HG03575 (cell line): ENCODE results near the gene CCDC27.
"Not testable (repeated sequence)": the region's sequence is repeated elsewhere in the genome, so short reads cannot be mapped to it uniquely, and the experiment has no call there.

ENCODE experiments used
- ATAC-seq: cut with Tn5 transposase; IDR thresholded peaks from one replicate; pipeline ENCODE4 v1.9.1; 2021; ENCODE audit not compliant: unreplicated experiment, insufficient number of reproducible peaks, low FRiP score; ENCODE audit errors: extremely low read depth

CCDC27 gene

GRCh38 chr1:3785456-3786157, 33.4 kb downstream of the CCDC27 start:
- ATAC-seq: no peak

DNA sequence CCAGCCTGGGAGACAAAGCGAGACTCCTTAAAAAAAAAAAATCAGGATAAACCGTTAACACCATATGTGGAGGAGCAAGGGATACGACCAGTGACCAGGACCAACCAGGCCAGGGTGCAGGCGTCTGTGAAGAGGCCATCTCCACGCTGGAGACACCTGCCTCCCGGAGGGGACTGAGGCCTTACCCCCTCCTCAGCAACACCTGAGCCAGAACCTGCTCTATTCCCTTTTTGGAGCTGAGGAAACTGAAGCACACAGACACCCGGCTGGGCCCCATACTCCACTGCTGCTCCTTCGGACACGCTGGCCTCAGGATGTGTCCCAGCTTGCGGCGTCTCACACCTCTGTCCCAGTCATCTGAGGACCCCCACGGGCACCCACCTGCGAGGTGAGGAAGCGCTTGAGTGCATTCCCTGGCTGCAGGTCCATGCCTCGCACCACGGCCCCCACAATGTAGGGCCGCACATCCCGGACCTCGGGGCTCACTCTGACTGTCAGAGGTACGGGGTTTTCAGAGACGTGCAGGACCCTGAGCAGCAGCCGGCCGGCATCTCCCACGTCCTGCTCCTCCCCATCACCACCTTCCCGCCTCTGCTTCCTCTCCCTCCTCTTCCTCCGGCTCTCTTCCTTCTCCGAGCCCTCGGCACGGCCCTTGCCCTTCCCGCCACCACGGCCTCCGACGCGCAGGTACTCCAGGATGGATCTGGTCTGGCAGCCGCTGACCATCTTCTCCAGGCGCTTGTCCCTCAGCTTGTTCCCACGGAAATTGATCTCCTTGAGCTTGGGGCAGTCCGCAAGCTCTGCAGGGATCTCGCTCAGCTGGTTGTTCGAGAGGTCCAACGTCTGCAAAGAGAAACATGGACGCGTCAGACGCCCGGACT, 34.5 kb downstream of the CCDC27 start:
- ATAC-seq: no peak

- no peak for ATAC-seq
These were observed 35.1 kb downstream of the CCDC27 start for GRCh38 chr1:3787349-3787715.

- ATAC-seq: no peak
These were observed 35.7 kb downstream of the CCDC27 start for GRCh38 chr1:3787745-3788605.

DNA sequence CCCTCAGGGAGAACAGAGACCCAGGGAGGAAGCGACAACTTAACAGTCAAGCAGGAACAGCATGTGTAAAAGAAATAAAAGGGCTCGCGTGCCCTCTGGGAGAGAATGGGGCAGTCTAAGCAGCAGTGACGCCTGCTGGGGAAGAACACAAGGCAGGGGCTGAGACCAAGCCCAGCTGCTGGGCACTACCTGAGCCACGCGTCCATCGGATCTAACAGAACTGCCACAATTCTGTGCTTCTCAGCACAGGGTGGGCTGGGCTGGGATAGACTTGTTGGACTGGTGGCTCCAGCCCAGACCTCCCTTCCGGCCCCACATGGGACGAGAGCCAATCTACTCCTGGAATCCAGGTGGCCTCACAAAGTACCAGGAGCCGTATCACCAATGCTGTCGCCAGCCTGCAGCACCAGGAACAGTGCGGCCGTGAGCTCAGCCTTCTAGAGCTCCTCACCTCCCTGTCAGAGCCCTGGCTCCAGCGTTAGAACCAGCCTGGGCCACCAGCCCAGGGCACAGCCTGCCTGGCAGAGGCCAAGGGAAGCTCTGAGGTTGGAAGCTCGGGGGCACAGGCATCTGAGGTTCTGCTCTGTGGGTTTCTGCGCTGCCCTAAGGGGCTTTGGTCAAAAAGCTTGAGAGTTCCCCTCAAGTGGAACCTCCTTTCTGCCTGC, 36.6 kb downstream of the CCDC27 start:
- no peak for ATAC-seq

DNA sequence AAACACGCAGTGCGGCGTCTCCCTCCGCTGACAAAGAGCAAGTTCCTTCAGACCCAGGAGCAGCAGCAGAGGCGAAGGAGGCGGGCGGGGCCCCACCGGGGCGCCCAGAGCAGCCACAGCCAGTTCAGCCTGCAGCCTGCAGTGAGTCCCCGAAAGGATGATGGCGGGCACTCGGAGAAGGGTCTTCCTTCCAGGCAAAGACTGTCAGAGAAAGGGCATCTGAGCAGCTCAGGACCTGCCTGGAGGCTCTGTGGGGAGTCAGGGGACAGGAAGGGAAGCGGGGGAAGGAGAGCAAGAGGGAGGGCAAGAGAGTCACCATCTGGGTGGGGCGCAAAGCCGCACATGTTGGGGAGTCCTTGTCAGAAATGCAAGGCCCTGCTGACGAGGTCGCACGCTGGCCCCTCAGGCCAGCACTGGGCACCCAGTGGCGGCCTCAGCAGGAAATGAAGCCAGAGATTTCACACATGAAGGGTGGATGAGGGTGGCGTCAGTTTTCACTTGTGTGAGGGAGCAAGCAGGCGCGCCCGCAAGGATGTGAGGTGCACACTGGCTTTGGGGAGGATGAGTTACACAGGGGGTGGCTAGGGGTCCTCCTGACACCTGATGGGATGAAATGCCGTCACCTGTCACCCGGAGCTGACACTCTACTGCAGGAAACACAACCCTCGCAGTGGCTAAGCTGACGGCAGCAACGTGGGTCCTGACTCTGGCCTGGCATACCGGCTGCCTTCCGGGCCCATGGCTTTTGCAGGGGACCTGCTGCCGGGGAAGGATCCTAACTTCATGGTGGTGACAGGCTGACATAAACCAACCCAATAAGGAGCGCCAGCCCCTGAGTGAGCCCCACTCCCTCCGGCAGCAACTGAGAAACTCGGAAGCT, 37.4 kb downstream of the CCDC27 start:
- no peak for ATAC-seq

GRCh38 chr1:3790500-3790923, 38.3 kb downstream of the CCDC27 start:
- no peak for ATAC-seq

GRCh38 chr1:3790952-3791351, 38.7 kb downstream of the CCDC27 start:
- no peak for ATAC-seq

DNA sequence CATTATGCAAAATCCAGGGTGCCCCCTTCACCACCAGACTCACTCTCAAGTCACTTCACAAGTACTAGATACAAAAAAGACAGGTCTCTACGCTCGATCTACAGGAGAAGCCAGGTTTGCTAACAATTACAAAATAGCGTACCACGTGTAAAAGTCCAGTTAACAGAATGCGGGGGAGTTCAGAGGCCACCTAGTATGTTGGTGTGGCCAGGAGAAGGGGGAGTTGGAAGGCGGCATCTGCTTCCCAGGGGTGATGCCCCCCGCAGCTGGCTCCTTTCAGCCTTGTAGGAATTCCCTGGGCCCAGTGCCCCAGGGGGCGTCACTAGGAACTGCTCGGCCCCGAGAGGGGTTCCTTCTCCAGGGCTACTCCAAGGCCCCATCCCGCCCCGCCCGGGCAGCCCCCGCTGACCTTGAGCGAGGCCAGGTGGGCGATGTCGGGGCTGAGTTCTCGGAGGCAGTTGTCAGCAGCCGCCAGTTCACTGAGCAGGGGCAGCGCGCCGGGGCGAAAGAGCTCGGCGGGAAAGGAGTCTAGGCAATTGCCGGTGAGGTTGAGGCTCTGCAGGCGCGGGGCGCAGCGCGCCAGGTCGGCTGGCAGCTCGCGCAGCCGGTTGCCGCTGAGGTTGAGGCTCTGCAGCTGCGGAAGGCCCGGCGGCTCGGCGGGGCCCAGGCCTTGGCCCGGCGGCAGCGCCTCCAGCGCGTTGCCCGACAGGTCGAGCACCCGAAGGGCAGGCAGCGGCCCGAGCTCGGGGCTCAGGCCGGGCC, 43.4 kb downstream of the CCDC27 start:
- no peak for ATAC-seq

DNA sequence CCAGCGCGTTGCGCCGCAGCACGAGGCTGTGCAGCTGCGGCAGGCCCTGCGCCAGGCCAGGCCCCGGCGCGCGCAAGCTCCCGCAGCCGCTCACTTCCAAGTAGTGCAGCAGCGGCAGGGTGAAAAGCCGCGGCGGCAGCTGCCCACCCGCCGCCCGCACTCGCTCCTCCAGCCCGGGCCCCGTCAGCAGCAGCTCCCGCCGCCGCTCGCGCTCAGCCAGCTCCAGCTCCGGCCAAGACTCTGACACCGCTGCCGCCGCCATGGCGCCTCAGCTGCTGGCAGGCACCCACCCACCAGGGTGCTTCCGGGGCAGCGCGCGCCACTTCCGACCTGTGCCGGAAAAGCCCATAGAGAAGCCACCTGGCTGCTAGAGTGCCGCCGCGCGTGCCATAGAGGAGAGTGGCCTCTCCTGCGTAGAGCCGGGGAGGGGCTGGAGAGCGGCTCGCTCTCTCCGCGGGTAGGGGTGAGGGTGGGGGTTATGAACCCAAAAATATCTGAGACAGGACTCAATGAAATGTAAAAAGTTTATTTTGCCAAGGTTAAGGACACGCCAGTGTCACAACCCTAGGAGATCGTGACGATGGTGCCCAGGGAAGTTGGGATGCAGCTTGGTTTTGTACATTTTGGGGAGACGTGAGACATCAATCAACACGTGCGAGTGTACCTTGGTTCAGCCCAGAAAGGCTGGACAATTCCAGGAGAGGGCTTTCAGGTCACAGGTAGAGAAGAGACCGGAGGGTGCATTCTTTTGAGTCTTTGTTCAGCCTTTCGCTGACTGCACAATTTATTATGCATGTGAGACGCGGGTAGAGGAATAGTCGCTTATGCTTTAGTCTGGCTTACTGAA, 44.2 kb downstream of the CCDC27 start, which contains the start of gene LRRC47:
Gene LRRC47, minus strand, starts transcription at position 284 of the 847 bp plus-strand sequence. Its CDS starts 22 bp downstream, at position 262.
- ATAC-seq: peak; percentile 57

DNA sequence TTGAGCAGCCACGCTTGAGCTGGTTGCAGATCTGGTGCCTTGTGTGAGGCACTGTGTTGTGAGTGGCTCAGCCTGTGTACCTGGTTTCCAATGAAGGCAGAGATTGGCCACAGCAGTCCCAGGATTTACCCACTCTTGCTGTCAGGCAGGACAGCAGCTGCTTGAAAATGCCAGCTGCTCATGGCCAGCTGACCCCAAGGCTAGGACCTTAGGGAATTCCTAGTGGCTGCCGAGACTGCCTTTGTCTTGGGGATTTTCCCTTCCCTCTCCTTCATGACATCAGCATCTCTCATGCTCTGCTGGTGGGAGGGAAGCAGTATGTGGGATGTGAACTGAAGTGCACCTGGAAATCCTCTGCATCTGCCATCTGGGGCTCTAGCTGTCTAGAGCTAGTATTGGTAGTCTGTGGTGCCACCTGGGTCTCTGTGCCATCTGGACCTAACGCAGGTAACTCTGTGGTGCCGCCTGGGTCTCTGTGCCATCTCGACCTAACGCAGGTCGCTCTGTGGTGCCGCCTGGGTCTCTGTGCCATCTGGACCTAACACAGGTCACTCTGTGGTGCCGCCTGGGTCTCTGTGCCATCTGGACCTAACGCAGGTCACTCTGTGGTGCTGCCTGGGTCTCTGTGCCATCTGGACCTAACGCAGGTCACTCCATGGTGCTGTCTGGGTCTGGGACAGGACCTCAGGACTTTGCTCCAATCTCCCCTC, 47.9 kb downstream of the CCDC27 start:
- ATAC-seq: no peak

DNA sequence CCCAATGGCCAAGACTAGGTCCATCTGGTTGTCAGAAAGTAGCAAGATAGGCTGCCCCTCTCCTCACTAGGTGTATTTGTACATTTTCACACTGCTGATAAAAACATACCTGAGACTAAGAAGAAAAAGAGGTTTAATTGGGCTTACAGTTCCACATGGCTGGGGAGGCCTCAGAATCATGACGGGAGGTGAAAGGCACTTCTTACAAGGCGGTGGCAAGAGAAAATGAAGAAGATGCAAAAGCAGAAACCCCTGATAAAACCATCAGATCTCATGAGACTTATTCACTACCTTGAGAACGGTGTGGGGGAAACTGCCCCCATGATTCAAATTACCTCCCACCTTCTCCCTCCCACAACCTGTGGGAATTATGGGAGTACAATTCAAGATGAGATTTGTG, 48.5 kb downstream of the CCDC27 start:
- ATAC-seq: not testable (repeated sequence)

GRCh38 chr1:3803905-3804626, 51.8 kb downstream of the CCDC27 start:
- ATAC-seq: no peak

GRCh38 chr1:3804627-3804944, 52.3 kb downstream of the CCDC27 start:
- not testable (repeated sequence) for ATAC-seq

GRCh38 chr1:3805038-3805437, 52.8 kb downstream of the CCDC27 start:
- no peak for ATAC-seq
